Pancreas (tissue), 10 donors: ENCODE results near the gene EML6. TPM values are rescaled to one million over a fixed set of nuclear protein-coding genes. Genes with fewer than 3 reads are reported as not detected.

ENCODE experiments used
- ATAC-seq, 4 donors: fragments of 200-7000 bp; cut with Tn5 transposase; one replicate each; pipeline versions ENCODE4 v1.8.0 to v1.9.1; 2020; ENCODE audit warnings: mild to moderate bottlenecking in 4 of 4, moderate library complexity in 4 of 4
- DNase-seq, 6 donors: peaks; one replicate each; pipeline ENCODE4 v3.0.0-alpha.2; 2020
- FAIRE-seq: peaks from 2 replicates; lab custom pipeline; 2012; peaks lifted over from hg19 to GRCh38; lab: Jason Lieb, UNC
- H3K27ac ChIP-seq, 4 donors: fragments of 200-600 bp; sonication (generic); 1 replicate in 3 of 4; 2 replicates in 1 of 4; pipeline versions ENCODE4 v1.5.0 to v1.8.0; 2020
- H3K27me3 ChIP-seq, 4 donors: fragments of 200-600 bp; one replicate each; pipeline ENCODE4 v1.8.0; 2021
- H3K36me3 ChIP-seq, 3 donors: fragments of 200-600 bp; sonication (generic) in 1 of 3; one replicate each; pipeline versions ENCODE4 v1.5.0 to v1.8.0; 2020 to 2021
- H3K4me1 ChIP-seq, 3 donors: fragments of 200-600 bp; one replicate each; pipeline ENCODE4 v1.8.0; 2021
- H3K4me3 ChIP-seq, 4 donors: fragments of 200-600 bp; sonication (generic) in 2 of 4; one replicate each; pipeline versions ENCODE4 v1.5.0 to v1.8.0; 2020 to 2021
- H3K9me3 ChIP-seq, 4 donors: fragments of 200-600 bp; one replicate each; pipeline ENCODE4 v1.8.0; 2021
- WGBS, 2 donors: extraction: QIAGEN DNeasy Blood & Tissue Kit; methylation state at CpG; one replicate each; pipeline ENCODE4 v1.1.7; 2013; 5-methylcytosine and 5-hydroxymethylcytosine counted together
- intact Hi-C, 3 donors: fragments of 100-400 bp; cut with DNase I; formaldehyde crosslinking; loops; one replicate each; pipeline versions ENCODE4 v1.11.1 to v1.14.2; 2022
- polyA plus RNA-seq, 2 donors: library from polyadenylated mRNA; stranded (reverse); fragments of 200-250 nt; gene quantifications; one replicate each; pipeline ENCODE4 v1.2.3, GENCODE V29; 2013
- total RNA-seq, 6 donors: library from RNA; stranded (reverse); fragmentation: NEBNext Ultra II Directional in 4 of 6; extraction: Animal tissue kit (Norgen Biotek cat#: 25700) in 4 of 6; gene quantifications; one replicate each; pipeline versions ENCODE4 v1.2.1 to v1.2.4, GENCODE V29; 2021 to 2023
- TF ChIP-seq, protein P1 (sequence below), 4 donors: fragments of 200-600 bp; sonication (generic) in 3 of 4; IDR thresholded peaks; one replicate each; pipeline versions ENCODE4 v1.5.0 to v1.8.0; 2021; ENCODE audit warnings: antibody characterized with exemption in 4 of 4
- donor health status: healthy with polysubstance abuse.
- donor health status: DM: no; HTN: no; CAD: no; lungs with moderate emphysema.
- donor health status: DM: no; HTN: no; CAD: no.
- donor health status: control.
- donor health status: control.
- donor health status: Bipolar disorder and iron deficiency.
- donor health status: DM: yes; HTN: yes; CAD: no.
- donor health status: DM: no; HTN: no; CAD: no.
- donor health status: DM: no; HTN: no; CAD: no.
- donor health status: DM: yes; HTN: yes; CAD: no.

The EML6 gene
- total and polyA plus RNA-seq, 8 donors, result 1.2 to 4.9 (median 2.2) TPM

GRCh38 chr2:54879032-54879431 lies 155.6 kb downstream of the EML6 start:
- Histone ChIP-seq H3K9me3 (no peaks in the 10 kb centered on the region), H3K36me3 (no peaks in the 10 kb centered on the region), H3K27ac (no peak overlapping the region), H3K4me1 (no peaks in the 10 kb centered on the region), H3K4me3 (no peak overlapping the region), H3K27me3 (no peaks in the 10 kb centered on the region)
- no peak for ATAC-seq
- DNase-seq, result no peak
- no peak for FAIRE-seq
- WGBS, 2 donors, result 86 to 89% methylated on average over 5 of the region's 5 CpGs
- intact Hi-C loops, result no loop called here
- TF ChIP-seq, protein P1, sequence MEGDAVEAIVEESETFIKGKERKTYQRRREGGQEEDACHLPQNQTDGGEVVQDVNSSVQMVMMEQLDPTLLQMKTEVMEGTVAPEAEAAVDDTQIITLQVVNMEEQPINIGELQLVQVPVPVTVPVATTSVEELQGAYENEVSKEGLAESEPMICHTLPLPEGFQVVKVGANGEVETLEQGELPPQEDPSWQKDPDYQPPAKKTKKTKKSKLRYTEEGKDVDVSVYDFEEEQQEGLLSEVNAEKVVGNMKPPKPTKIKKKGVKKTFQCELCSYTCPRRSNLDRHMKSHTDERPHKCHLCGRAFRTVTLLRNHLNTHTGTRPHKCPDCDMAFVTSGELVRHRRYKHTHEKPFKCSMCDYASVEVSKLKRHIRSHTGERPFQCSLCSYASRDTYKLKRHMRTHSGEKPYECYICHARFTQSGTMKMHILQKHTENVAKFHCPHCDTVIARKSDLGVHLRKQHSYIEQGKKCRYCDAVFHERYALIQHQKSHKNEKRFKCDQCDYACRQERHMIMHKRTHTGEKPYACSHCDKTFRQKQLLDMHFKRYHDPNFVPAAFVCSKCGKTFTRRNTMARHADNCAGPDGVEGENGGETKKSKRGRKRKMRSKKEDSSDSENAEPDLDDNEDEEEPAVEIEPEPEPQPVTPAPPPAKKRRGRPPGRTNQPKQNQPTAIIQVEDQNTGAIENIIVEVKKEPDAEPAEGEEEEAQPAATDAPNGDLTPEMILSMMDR (IDR thresholded peaks at IDR 0.05), result no peak

DNA sequence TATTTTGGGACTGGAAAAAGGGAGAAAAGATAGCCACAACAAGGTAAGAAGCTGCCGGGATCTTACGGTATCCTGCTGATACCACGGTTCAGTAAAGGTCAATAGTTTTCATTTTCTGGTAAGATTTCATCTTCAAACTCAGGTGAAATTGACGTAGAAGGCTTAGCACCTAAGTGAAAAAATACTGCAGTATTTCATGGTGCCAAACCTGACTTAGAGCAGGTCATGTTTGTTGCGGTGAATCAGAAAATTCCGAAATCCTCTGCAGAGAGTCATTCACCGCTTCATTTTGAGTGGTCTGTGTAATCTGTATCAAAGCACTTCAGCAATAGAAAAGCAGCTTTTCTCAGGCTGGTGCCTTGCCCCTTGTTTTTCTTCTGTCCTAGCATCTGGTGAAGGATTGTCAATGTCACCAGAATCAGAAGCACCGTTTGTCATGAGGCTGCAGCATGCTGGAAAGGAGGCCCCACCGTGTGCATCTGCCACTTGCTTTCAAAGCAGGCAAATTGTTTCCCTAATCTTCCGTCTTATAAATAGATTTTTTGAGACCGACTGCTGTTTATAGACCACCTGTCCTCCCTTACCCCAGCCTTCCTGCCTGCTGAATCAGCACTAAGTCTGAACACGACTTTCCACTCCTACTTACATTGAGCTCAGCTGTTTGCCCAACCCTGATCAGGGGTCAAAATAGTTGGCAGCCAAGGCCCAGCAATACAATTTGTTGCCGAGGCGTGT lies 156.3 kb downstream of the EML6 start:
- ATAC-seq, result peak in 1 of 4 donors; percentile 34
- no peaks in the 10 kb centered on the region for H3K36me3 ChIP-seq
- WGBS, 2 donors, result 80 to 83% methylated on average over 14 of the region's 14 CpGs
- no peak for DNase-seq
- no peaks in the 10 kb centered on the region for H3K9me3 ChIP-seq
- no peaks in the 10 kb centered on the region for H3K4me1 ChIP-seq
- no peak overlapping the region for H3K27ac ChIP-seq
- intact Hi-C loops, result no loop called here
- H3K27me3 ChIP-seq, result no peaks in the 10 kb centered on the region
- no peak overlapping the region for H3K4me3 ChIP-seq
- no peak for FAIRE-seq
- TF ChIP-seq, protein P1 (IDR thresholded peaks at IDR 0.05), result no peak

GRCh38 chr2:54880428-54880827 lies 157.0 kb downstream of the EML6 start:
- TF ChIP-seq, protein P1 (IDR thresholded peaks at IDR 0.05), result no peak
- no peak overlapping the region for H3K27ac ChIP-seq
- no peaks in the 10 kb centered on the region for H3K4me1 ChIP-seq
- intact Hi-C loops, result no loop called here
- H3K4me3 ChIP-seq, result no peak overlapping the region
- no peaks in the 10 kb centered on the region for H3K36me3 ChIP-seq
- H3K27me3 ChIP-seq, result no peaks in the 10 kb centered on the region
- 73 to 92% methylated on average over 1 of the region's 1 CpG for WGBS, 2 donors
- H3K9me3 ChIP-seq, result no peaks in the 10 kb centered on the region
- DNase-seq, result no peak
- ATAC-seq, result peak in 1 of 4 donors; percentile 25
- FAIRE-seq, result no peak

GRCh38 chr2:54881759-54882158 lies 158.3 kb downstream of the EML6 start:
- no peak for DNase-seq
- no peaks in the 10 kb centered on the region for H3K36me3 ChIP-seq
- peak in 2 of 4 donors; percentile 59 to 69 for ATAC-seq
- 88 to 93% methylated on average over 4 of the region's 4 CpGs for WGBS, 2 donors
- no peak overlapping the region for H3K4me3 ChIP-seq
- no peaks in the 10 kb centered on the region for H3K27me3 ChIP-seq
- no peak overlapping the region for H3K27ac ChIP-seq
- no peak for FAIRE-seq
- TF ChIP-seq, protein P1 (IDR thresholded peaks at IDR 0.05), result no peak
- intact Hi-C loops, result no loop called here
- no peaks in the 10 kb centered on the region for H3K4me1 ChIP-seq
- no peaks in the 10 kb centered on the region for H3K9me3 ChIP-seq

DNA sequence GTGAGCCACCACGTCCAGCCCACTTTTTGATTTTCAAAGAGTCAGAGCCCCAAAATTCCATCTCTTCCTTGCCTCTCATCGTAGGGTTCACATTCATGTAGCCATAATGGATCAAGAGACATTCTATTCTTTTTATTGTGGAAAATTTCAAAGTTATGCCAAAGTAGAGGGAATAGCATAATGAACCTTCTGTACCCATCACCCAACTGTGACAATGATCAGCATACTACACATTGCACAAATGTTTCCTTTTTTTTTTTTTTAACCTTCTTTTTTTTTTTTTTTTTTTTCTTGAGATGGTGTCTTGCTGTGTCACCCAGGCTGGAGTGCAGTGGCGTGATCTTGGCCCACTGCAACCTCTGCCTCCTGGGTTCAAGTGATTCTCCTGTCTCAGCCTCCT lies 162.4 kb downstream of the EML6 start:
- FAIRE-seq (no peak), ATAC-seq (no peak), DNase-seq (no peak)
- TF ChIP-seq, protein P1 (IDR thresholded peaks at IDR 0.05), result no peak
- Histone ChIP-seq H3K9me3 (no peaks in the 10 kb centered on the region), H3K27me3 (no peaks in the 10 kb centered on the region), H3K4me1 (no peaks in the 10 kb centered on the region), H3K27ac (no peak overlapping the region), H3K36me3 (no peaks in the 10 kb centered on the region), H3K4me3 (no peak overlapping the region)
- intact Hi-C loops, result no loop called here
- 92 to 96% methylated on average over 3 of the region's 3 CpGs for WGBS, 2 donors
